ENCODE measurements around the gene EVI2A.
"Not testable (repeated sequence)": the region's sequence is repeated elsewhere in the genome, so short reads cannot be mapped to it uniquely, and the experiment has no call there.

The EVI2A gene

GRCh38 chr17:31289790-31290189 lies 31.6 kb downstream of the EVI2A start:
- Histone ChIP-seq H3K4me3 (ENCODE audit: low read length) (no peak overlapping the region), H3K27me3 (ENCODE audit: control insufficient read depth, insufficient read depth, low read length) (no peaks in the 10 kb centered on the region), H3K9ac (ENCODE audit: low read length) (no peak overlapping the region), H3K36me3 (ENCODE audit: control insufficient read depth, insufficient read depth, low read length) (no peaks in the 10 kb centered on the region), H3K4me1 (ENCODE audit: control insufficient read depth, insufficient read depth, low read length) (no peaks in the 10 kb centered on the region), H3K27ac (ENCODE audit: low read depth, low read length) (no peak overlapping the region)

GRCh38 chr17:31287932-31288331 lies 33.5 kb downstream of the EVI2A start:
- H3K4me1 ChIP-seq (ENCODE audit: control insufficient read depth, insufficient read depth, low read length); H3K36me3 ChIP-seq (ENCODE audit: control insufficient read depth, insufficient read depth, low read length); H3K27me3 ChIP-seq (ENCODE audit: control insufficient read depth, insufficient read depth, low read length); H3K9ac ChIP-seq (ENCODE audit: low read length); H3K27ac ChIP-seq (ENCODE audit: low read depth, low read length); H3K4me3 ChIP-seq (ENCODE audit: low read length): not testable (repeated sequence)

- no peak overlapping the region for H3K9ac ChIP-seq (ENCODE audit: low read length)
- H3K27ac ChIP-seq (ENCODE audit: low read depth, low read length), result no peak overlapping the region
- no peaks in the 10 kb centered on the region for H3K27me3 ChIP-seq (ENCODE audit: control insufficient read depth, insufficient read depth, low read length)
- no peaks in the 10 kb centered on the region for H3K4me1 ChIP-seq (ENCODE audit: control insufficient read depth, insufficient read depth, low read length)
- H3K36me3 ChIP-seq (ENCODE audit: control insufficient read depth, insufficient read depth, low read length), result no peaks in the 10 kb centered on the region
- H3K4me3 ChIP-seq (ENCODE audit: low read length), result no peak overlapping the region
Measured at GRCh38 chr17:31286587-31286986, 34.8 kb downstream of the EVI2A start.

- H3K9ac ChIP-seq (ENCODE audit: low read length), result no peak overlapping the region
- H3K4me3 ChIP-seq (ENCODE audit: low read length), result no peak overlapping the region
- H3K4me1 ChIP-seq (ENCODE audit: control insufficient read depth, insufficient read depth, low read length), result no peaks in the 10 kb centered on the region
- no peaks in the 10 kb centered on the region for H3K27me3 ChIP-seq (ENCODE audit: control insufficient read depth, insufficient read depth, low read length)
- H3K36me3 ChIP-seq (ENCODE audit: control insufficient read depth, insufficient read depth, low read length), result no peaks in the 10 kb centered on the region
- no peak overlapping the region for H3K27ac ChIP-seq (ENCODE audit: low read depth, low read length)
Measured at GRCh38 chr17:31283841-31284240, 37.6 kb downstream of the EVI2A start.

GRCh38 chr17:31281061-31281460 lies 40.4 kb downstream of the EVI2A start:
- Histone ChIP-seq H3K27me3 (ENCODE audit: control insufficient read depth, insufficient read depth, low read length) (no peaks in the 10 kb centered on the region), H3K4me3 (ENCODE audit: low read length) (no peak overlapping the region), H3K4me1 (ENCODE audit: control insufficient read depth, insufficient read depth, low read length) (no peaks in the 10 kb centered on the region), H3K27ac (ENCODE audit: low read depth, low read length) (no peak overlapping the region), H3K36me3 (ENCODE audit: control insufficient read depth, insufficient read depth, low read length) (peaks cover 2% of the 10 kb centered on the region), H3K9ac (ENCODE audit: low read length) (no peak overlapping the region)

- Histone ChIP-seq H3K4me1 (ENCODE audit: control insufficient read depth, insufficient read depth, low read length) (no peaks in the 10 kb centered on the region), H3K27ac (ENCODE audit: low read depth, low read length) (no peak overlapping the region), H3K9ac (ENCODE audit: low read length) (no peak overlapping the region), H3K4me3 (ENCODE audit: low read length) (no peak overlapping the region), H3K27me3 (ENCODE audit: control insufficient read depth, insufficient read depth, low read length) (no peaks in the 10 kb centered on the region), H3K36me3 (ENCODE audit: control insufficient read depth, insufficient read depth, low read length) (peaks cover 2% of the 10 kb centered on the region)
Measured at GRCh38 chr17:31279401-31279800, 42.0 kb downstream of the EVI2A start.

- Histone ChIP-seq H3K27ac (ENCODE audit: low read depth, low read length) (no peak overlapping the region), H3K4me1 (ENCODE audit: control insufficient read depth, insufficient read depth, low read length) (no peaks in the 10 kb centered on the region), H3K36me3 (ENCODE audit: control insufficient read depth, insufficient read depth, low read length) (peaks cover 2% of the 10 kb centered on the region), H3K27me3 (ENCODE audit: control insufficient read depth, insufficient read depth, low read length) (no peaks in the 10 kb centered on the region), H3K4me3 (ENCODE audit: low read length) (no peak overlapping the region), H3K9ac (ENCODE audit: low read length) (no peak overlapping the region)
Measured at GRCh38 chr17:31275116-31275515, 46.3 kb downstream of the EVI2A start.

GRCh38 chr17:31274252-31274651 lies 47.2 kb downstream of the EVI2A start:
- Histone ChIP-seq H3K27me3 (ENCODE audit: control insufficient read depth, insufficient read depth, low read length) (no peaks in the 10 kb centered on the region), H3K9ac (ENCODE audit: low read length) (no peak overlapping the region), H3K4me1 (ENCODE audit: control insufficient read depth, insufficient read depth, low read length) (peaks cover 5% of the 10 kb centered on the region), H3K36me3 (ENCODE audit: control insufficient read depth, insufficient read depth, low read length) (peaks cover 9% of the 10 kb centered on the region), H3K27ac (ENCODE audit: low read depth, low read length) (no peak overlapping the region), H3K4me3 (ENCODE audit: low read length) (no peak overlapping the region)

GRCh38 chr17:31273516-31273915 lies 47.9 kb downstream of the EVI2A start:
- H3K4me1 ChIP-seq (ENCODE audit: control insufficient read depth, insufficient read depth, low read length), result peaks cover 9% of the 10 kb centered on the region
- no peak overlapping the region for H3K9ac ChIP-seq (ENCODE audit: low read length)
- no peaks in the 10 kb centered on the region for H3K27me3 ChIP-seq (ENCODE audit: control insufficient read depth, insufficient read depth, low read length)
- no peak overlapping the region for H3K27ac ChIP-seq (ENCODE audit: low read depth, low read length)
- H3K4me3 ChIP-seq (ENCODE audit: low read length), result no peak overlapping the region
- H3K36me3 ChIP-seq (ENCODE audit: control insufficient read depth, insufficient read depth, low read length), result peaks cover 9% of the 10 kb centered on the region

- no peak overlapping the region for H3K27ac ChIP-seq (ENCODE audit: low read depth, low read length)
- H3K4me3 ChIP-seq (ENCODE audit: low read length), result no peak overlapping the region
- H3K9ac ChIP-seq (ENCODE audit: low read length), result no peak overlapping the region
- peaks cover 9% of the 10 kb centered on the region for H3K36me3 ChIP-seq (ENCODE audit: control insufficient read depth, insufficient read depth, low read length)
- H3K27me3 ChIP-seq (ENCODE audit: control insufficient read depth, insufficient read depth, low read length), result no peaks in the 10 kb centered on the region
- peaks cover 9% of the 10 kb centered on the region for H3K4me1 ChIP-seq (ENCODE audit: control insufficient read depth, insufficient read depth, low read length)
Measured at GRCh38 chr17:31272803-31273202, 48.6 kb downstream of the EVI2A start.

GRCh38 chr17:31272236-31272635 lies 49.2 kb downstream of the EVI2A start:
- no peak overlapping the region for H3K27ac ChIP-seq (ENCODE audit: low read depth, low read length)
- no peak overlapping the region for H3K4me3 ChIP-seq (ENCODE audit: low read length)
- H3K9ac ChIP-seq (ENCODE audit: low read length), result no peak overlapping the region

GRCh38 chr17:31269578-31269983 lies 51.8 kb downstream of the EVI2A start:
- peaks cover 7% of the 10 kb centered on the region for H3K36me3 ChIP-seq (ENCODE audit: control insufficient read depth, insufficient read depth, low read length)
- H3K4me3 ChIP-seq (ENCODE audit: low read length), result no peak overlapping the region
- no peak overlapping the region for H3K9ac ChIP-seq (ENCODE audit: low read length)
- H3K27ac ChIP-seq (ENCODE audit: low read depth, low read length), result peak overlapping the region; percentile 23
- H3K27me3 ChIP-seq (ENCODE audit: control insufficient read depth, insufficient read depth, low read length), result no peaks in the 10 kb centered on the region
- H3K4me1 ChIP-seq (ENCODE audit: control insufficient read depth, insufficient read depth, low read length), result peaks cover 9% of the 10 kb centered on the region

More at GRCh38 chr17:31272236-31272635, 49.2 kb downstream of the EVI2A start:
- Histone ChIP-seq H3K36me3 (ENCODE audit: control insufficient read depth, insufficient read depth, low read length) (peaks cover 8% of the 10 kb centered on the region), H3K4me1 (ENCODE audit: control insufficient read depth, insufficient read depth, low read length) (peaks cover 9% of the 10 kb centered on the region), H3K27me3 (ENCODE audit: control insufficient read depth, insufficient read depth, low read length) (no peaks in the 10 kb centered on the region)

GRCh38 chr17:31269036-31269577 lies 52.3 kb downstream of the EVI2A start:
- peaks cover 7% of the 10 kb centered on the region for H3K36me3 ChIP-seq (ENCODE audit: control insufficient read depth, insufficient read depth, low read length)
- H3K27me3 ChIP-seq (ENCODE audit: control insufficient read depth, insufficient read depth, low read length), result no peaks in the 10 kb centered on the region
- H3K27ac ChIP-seq (ENCODE audit: low read depth, low read length), result no peak overlapping the region

More at GRCh38 chr17:31269036-31269577, 52.3 kb downstream of the EVI2A start:
- Histone ChIP-seq H3K9ac (ENCODE audit: low read length) (no peak overlapping the region), H3K4me3 (ENCODE audit: low read length) (no peak overlapping the region), H3K4me1 (ENCODE audit: control insufficient read depth, insufficient read depth, low read length) (peaks cover 9% of the 10 kb centered on the region)
